Measurements from ENCODE around the gene KRT85.

The KRT85 gene

DNA sequence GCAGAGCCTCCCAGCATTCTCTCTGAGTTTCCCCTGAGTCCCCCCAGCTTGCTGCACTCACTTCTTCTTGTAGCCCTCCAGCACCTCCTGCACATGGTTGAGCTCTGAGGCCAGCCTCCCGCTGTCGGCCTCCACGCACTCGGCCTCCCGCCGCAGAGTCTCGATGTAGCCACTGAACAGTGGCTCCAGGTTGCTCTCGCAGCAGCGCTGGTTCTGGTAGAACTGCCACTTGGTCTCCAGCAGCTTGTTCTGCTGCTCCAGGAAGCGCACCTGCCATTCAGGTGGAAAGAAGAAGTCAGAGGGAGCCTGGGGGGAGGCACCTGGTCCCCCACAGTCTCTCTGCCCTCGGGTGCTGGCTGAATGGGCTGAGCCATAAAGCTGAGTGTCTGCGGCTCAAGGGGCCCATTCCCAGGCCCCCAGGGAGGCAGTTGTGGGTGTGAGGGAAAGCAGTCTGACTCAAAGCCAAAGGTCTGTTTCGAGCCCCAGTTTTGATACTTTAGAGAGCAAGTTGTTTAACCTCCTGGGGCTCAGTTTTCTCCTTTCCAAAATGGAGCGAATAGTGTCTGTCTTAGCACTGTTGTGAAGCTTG lies 2.3 kb downstream of the KRT85 start:
- DNase-seq: no peak

DNA sequence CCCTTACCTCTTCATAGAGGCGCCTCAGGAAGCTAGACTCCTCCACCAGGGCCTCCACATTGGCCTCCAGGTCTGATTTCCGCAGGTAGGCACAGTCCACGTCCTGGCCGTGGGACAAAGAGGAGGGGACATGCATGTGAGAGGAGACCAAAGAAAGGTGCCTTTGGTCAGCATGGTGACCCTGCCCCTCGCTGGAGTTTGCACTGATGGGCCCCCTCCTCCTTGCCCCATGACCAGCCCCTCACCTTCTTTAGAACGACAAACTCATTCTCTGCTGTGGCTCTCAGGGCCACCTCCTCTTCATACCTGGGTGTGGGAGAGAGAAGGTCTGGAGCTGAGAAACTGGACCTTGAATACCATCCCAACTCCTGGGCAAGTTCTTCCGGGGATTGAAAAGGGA lies 3.2 kb downstream of the KRT85 start:
- no peak for DNase-seq

DNA sequence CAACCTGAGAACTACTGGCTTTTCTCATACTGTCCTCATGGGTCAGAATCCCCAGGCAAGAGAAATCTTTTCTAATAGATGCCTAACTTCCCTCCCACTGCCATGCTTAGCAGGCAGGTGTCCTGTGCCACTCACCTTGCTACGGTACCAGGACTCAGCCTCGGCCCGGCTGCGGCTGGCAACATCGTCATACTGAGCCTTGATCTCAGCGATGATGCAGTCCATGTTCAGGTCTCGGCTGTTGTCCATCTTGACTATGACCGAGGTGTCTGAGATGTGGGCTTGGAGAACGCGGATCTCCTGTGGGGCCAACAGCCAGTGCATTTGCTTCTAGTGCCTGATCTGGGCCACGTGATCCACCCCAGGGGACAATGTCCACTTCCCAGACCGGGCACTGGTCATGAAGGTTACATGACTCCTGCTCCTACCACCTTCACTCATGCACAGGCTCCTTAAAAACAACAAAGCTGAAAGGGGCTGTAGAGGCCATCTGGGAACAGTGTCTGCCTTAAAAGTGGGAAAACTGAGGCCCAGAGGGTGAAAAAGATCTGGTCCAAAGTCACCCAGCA lies 4.1 kb downstream of the KRT85 start:
- DNase-seq: no peak

DNA sequence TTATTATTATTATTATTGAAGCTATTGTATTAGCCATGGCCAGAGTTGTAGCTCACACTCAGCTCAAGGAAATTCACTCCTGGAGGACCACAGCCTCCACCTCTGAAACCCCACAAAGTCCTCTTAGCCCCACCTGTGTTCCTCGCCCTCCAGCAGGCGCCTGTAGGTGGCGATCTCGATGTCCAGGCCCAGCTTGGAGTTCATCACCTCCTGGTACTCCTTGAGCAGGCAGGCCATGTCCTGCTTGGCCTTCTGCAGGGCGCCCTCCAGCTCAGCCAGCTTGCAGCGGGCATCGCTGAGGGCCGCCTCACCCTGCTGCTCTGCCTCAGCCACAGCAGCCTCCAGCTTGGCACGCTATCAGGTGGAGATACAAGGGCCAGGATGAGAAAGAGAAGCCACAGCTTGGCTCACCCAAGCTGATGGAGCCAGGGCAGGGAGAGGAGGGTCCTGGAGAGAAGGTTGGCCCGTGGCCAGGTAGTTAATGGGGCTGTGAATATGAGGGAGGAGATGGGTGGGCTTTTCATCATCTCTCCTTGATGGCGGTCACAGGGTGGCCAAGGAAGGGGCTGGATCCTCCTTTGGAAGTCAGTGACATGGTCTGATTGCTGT lies 5.1 kb downstream of the KRT85 start:
- DNase-seq: no peak

DNA sequence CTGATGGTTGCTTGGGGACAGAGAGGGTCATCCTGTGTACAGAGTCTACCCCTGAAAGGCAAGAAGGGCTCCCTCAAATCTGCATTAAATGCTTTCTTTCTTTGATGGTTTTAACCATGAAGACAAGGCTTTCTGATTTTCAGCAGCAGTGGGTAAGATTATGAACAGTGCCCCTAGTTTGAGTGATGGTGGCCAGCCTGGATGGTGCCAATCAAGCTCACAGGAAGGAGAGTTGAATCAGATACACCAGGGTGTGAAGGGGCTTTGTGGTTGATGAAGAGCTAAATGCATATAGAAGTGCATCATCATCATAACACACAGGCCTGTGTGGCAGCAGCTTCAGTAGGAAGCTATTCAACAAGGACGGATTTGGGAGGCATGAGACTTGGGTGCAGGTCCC lies 5.7 kb downstream of the KRT85 start:
- DNase-seq: no peak

DNA sequence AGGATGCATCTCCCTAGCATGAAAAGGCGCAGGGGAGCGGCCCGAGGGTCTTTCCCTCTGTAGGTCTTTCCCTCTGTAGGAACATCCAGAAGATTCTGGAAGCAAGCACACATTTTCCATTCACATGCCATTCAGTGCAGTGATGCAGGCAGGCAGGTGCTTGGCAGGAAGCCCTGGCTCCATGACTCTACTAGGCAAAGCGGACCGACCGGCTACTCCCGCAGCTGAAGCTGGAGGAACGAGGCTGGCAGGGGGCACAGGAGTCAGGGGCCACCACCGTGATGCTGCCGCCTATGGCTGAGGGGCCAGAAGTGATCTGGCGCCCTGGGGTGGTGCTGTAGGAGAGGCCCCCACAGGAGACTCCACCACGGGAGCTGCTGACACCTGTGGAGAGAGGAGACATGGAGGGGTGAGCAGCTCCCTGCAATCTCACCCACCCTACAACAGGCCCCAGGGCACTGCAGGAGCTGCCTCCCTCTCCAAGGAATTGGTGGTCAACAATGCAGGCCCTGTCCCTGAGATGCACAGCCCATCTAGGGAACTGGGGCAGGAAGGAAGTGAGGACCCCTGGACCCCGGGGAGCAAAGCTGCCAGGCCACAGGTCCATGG lies 6.5 kb downstream of the KRT85 start:
- DNase-seq: no peak

DNA sequence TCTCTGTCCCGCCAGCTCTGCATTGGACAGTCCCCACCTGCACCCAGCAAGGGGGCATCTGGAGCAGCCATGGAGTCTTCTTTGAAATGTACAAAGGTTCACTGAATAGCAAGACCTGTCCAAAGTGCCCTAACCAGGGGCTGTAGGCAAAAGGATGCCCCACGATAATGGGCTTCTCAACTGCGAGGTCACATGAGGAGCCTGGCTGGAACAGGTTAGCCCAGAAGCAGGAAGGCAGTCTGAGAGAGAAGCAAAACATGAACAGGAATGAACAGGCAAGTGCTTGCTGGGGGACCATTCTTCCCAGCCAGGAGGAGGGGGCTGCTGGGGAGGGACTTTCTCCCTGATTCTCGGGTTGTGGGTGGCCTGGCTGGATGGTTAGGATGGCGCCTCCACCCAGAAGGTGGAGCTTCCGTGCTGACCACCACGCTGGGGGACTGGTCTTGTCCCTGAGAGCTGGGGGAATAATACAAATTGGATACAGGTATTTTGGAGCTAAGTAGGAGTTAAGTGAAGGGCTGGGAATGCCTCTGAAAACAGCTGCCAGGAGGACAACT lies 7.1 kb downstream of the KRT85 start:
- no peak for DNase-seq

DNA sequence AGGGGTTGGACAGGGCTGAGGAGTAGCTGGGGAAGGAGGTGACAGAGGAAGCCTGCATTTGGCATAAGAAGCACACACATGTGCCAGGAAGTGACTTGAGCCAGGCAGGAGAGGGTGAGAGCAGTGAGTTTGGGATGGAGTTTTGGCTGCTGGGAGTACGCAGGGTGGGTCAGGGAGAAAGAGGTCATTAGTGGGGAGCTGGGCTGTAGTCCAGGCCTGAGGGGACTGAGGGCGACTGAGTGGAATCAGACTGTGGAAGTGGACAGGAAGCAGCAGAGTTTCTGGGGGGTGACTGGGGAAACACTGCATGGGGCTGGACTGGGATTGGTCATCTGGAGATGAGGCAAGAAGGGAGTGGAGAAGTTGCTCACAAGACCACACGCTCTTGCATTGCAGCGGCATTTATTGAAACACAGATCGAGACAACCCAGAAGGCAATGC lies 7.6 kb downstream of the KRT85 start:
- DNase-seq: no peak

DNA sequence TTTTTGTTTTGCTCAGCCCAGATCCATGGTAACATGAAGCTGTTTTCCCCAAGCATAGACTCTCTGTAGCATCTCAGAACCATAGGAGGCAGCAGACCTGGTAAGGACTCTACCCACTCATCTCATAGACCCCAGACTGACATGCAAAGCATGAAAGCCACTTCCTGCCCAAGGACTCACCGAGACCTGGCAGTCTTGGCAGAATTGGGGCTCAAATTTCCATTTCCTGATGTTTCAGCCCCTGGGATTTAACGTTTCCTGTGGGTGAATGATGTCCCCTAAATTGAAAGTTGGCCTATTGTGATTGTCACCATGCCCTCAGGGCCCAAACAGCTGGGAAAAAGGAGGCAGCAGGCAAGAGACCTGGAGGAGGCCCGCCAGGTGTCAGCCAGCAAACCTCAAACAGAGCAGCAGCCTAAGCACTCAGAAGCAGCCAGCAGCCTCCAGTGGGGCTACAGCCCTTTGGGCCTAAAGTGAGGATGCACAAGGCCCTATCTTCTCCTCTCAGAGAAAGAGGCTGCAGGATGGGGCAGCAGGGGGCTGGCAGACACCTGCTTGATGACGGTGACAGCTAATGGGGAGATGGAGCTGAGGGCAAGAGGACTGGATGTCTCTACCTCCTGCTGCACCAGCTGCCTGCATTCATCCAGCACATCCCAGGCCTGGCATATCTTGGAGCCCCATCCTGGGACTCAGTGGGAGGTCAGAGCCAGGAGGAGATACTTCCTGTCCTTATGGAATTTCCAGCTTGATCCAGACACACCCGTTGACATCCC lies 8.5 kb downstream of the KRT85 start:
- peak; percentile 22 for DNase-seq

DNA sequence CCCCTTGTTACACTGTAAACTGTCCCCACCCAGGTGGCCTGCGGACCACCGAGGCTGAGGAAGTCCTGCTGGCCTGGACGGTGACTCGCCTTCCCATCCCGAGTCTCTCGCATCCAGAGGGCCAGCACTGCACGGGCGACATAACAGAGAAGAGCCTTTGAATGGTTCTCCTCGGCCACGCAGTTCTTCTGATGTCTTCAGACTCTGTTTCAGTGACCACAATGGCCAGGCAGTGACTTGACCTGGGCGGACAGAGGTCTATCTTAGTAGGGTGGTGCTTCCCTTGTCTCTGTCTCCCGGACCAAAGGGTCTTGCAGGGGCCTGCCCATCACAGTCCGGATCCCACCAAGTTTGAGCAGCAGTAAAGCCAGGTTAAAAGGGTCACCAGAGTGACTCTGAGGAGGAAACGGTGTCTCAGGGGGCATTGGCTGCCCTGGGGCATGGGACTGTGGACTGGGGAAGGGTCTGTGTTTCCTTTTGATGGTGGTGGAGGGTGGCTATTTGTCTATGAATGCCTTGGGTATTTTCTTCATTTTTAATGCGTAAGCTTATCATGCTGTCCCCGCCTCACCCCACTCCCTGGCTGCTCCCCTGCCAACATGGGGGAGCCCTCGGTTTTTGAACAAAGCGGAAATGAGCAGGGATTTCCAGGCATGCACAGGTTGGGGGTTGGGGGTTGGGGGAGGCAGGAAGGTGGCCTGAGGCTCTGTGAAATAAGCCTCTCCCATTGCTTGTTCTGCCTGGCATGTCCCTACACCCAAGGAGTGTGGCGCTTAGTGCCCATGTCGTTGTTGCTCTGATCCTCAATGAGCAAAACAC lies 10.3 kb downstream of the KRT85 start:
- DNase-seq: peak; percentile 13

DNA sequence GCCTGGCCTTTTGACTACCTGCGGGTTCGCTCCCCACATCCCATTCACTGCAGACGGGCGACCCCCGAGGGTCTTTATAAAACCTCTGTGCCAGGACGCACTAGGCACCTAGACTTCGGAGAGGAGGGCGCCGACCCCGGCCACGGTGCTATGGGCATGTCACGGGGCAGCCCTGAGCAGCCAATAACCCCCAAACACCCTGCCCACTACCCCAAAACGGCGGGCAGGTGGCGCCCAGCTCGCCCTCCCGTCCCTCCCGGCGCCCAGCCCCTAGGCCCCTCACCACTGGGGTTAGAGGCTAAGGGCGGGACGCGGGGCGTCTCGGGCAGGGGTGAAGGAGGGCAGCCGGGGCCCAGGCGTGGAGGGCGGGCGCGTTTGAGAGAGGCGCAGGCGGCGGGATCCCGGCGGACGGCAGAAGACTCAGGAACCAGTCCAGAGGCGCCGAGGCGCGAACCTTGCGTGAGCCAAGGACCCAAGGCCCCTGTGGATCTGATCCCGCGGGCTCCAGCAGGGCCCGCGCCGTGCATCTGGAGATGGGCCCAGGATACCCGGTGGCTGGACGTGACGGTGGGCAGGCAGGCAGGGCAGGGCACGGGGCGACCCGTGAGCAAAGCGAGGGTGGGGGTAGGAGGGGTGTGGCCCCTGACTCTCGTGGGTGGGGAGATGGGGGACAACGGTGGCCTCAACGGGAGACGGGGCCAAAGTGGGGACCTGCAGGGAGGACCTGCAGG lies 11.1 kb downstream of the KRT85 start:
- DNase-seq: peak; percentile 32

DNA sequence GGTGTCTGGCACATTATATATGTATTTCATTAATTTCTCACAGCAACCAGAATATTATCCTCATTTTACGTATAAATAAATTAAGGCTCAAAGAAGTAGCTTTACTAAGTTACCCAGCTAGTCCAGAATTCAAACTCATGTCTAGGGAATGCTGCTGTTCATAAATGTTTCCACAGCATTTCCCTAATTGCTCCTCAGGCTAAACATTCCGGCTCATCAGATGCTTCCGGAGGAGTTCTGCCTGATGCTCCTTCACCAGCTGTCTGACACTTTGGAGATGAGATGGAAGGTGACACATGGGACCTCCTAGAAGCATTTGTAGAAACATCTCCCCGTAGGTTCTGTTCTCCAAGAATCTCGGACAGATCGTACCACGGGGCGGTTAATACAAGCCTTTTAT lies 12.1 kb downstream of the KRT85 start:
- peak; percentile 3 for DNase-seq

DNA sequence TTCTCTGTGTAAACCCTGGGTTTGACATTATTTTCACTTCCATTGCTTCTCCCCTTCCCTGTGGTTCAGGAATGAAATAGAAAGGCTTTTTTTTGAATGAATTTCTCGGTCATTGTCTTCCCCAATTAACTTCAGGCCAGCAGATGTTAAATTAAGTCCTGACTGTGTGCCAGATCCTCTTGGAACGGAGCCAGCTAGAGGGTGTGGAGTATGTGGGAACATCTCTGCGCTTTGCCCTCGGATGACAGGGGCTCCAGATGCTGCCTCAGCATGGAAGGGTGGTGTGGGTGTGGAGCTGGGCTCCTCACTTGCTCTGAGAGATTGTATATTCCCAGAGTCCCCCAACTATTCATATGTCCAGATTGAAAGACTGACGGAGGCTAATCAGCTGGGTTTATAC lies 13.1 kb downstream of the KRT85 start:
- peak; percentile 46 for DNase-seq

DNA sequence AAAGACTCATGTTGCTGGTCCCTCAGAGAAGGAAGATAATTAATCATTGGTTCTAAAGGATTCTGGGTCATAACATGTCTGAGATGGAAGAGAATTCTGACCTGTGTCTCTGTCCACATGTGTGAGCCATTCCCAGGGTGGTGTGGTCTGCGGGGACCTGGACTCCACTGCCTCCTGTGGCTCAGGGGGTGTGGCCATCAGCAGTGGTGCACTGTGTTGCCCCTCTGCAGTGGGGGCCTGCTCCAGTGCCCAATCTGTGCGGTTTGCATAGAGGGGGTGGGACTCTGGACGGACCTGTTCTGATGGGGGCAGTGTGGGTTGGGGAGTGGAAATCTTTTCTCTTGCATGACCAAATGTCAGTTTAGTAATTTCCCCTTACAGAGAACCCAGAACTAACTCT lies 13.5 kb downstream of the KRT85 start:
- DNase-seq: peak; percentile 23

DNA sequence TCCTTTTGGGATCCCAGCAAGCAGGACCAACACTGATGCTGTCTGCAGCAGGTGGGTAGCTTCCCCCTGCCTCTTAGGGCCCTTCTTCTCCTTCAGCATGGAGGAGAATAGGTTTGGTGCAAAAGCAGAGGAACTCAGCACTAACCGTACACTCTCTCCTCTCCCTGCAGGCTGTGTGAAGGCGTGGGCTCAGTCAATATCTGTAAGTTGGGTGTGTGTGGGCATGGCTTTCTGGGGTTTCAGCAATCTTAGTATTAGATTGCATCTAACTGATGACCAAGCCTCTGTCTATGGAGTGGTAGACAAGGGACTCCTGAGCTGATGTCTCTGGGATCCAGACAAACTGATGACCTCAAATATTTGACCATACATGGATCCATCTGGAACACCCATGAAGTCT lies 14.3 kb downstream of the KRT85 start:
- DNase-seq: peak; percentile 11

DNA sequence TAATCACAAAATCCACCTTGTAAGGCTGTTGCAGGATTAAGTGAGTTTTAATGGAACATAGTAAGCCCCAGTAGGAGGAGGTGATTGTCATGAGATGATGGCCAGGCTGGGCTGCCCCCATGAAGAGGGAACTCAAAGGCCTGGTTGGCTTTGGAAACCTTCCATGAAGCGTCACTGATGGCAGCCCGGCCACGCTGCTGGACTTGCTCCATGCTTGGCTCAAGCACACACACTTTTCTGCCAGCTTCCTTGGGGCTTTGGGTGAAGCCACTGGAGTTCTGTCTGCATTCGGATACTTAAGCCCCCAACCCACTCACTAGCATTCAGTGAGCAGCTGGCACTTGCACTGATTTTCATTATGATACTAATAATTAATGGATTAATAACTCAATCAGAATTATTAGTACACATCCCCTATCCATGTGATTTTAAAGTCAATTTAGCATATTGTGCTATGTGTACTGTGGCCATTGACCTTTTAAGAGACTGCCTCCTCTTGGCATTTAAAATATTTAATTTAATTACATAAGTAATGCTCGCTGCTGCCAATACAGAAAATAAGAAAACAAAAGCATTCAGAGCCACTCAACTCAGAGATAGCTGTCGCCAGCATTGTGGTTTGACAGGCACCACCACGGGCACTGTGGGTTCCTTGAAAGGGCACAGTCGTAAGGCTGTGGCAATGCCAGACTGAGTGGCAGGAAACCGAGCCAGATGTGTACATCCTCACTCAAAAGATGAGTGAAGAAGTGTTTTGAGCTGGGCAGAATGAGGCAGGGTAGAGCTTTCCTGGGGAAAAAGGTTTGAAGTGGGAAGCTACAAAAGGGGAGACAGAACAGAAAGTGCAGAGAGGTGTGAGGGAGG lies 15.9 kb downstream of the KRT85 start:
- DNase-seq: peak; percentile 43

DNA sequence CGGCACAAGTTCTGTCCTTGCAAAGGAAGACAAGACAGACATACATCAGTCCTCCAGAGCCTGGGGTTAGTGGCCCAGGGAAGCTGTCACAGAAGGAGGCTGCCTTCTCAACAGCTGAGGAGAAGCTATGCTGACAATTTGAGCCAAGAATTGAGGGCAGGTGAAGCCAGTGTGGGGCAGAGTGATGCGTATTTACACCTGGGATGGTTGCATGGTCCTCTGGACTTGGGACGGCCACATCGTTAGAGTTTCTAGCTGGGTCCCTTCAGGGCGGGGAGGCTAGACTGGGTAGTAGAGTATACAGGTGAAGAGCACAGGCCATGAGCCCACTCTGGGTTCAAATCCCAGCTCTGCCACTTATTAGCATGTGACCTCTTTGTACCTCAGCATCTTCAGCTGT lies 16.5 kb downstream of the KRT85 start:
- DNase-seq: peak; percentile 9

DNA sequence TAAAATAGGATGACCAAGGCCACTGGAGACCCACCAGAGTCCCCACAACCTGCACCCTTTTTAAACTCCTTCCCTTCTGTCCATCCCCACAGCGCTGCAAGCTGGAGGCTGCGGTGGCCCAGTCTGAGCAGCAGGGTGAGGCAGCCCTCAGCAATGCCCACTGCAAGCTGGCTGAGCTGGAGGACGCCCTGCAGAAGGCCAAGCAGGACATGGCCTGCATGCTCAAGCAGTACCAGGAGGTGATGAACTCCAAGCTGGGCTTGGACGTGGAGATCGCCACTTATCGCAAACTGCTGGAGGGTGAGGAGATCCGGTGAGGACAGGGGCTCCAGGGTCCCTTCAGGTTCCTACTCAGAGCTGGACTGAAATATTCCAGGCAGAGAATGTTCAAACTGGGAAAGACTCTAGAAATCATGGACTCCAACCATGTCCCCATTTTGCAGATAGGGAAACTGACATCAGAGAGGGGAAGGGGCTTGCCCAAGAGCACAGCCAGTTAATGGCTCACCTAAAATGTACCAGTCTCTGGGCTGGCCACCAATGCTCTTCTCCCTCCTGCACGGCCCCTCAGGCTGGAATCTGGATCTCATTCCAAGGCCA lies 17.2 kb downstream of the KRT85 start:
- peak; percentile 22 for DNase-seq

DNA sequence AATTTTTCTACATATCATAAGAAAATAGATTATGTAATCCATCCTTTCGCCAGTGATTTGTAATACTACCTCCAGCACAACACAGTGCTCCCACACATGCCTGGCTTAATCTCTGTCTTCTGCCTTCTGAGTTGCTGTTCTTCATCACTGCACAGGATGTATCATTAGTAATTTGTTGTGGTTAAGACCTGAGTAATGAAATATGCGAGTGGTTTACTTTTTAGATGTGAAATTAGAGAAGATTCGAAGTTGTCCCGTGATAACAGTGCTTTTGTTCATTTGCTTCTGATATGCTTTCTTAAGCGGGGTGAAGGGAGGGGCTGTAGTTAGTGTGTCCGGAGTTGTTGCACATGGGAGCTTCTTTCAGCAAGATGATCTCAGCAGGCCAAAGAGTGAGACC lies 18.1 kb downstream of the KRT85 start:
- no peak for DNase-seq
